ENCODE data around the gene ELOVL7. TPM values are rescaled to one million over a fixed set of nuclear protein-coding genes. Genes with fewer than 3 reads are reported as not detected.

ELOVL7 gene
- total RNA-seq, 1 experiment from 2014 or later, result 1.2 TPM

DNA sequence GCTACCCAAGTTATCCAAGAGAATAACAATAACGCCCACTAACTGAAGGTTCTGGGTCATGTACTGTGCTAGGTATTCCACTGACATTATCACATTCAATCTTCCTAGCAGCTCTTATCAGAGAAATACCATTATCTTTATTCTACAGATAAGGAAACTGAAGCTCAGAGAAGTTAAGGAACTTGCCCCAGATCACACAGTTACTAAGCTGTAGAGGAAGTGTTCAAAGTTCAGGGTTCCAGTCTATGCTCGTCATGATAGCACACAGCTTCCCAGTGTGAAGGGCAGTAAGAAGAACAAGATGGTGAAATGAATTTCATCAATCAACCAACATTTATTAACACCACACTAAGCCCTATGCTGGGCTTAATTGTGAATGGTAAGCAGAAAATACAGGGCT lies 29.6 kb downstream of the ELOVL7 start:
- DNase-seq (no peak), ATAC-seq (no peak)
- Histone ChIP-seq H3K36me3 (ENCODE audit: low read depth, low read length) (no peaks in the 10 kb centered on the region), H3K27me3 (ENCODE audit: low read length) (no peaks in the 10 kb centered on the region), H3K9me3 (ENCODE audit: low read length) (no peaks in the 10 kb centered on the region), H2AFZ (ENCODE audit: low read length) (no peak overlapping the region), H3K4me2 (ENCODE audit: low read length) (no peak overlapping the region), H3K9ac (ENCODE audit: low read length) (no peak overlapping the region), H3K9me2 (replicated peaks; ENCODE audit: low read length) (no peaks in the 10 kb centered on the region), H3K79me2 (ENCODE audit: low read length) (no peaks in the 10 kb centered on the region), H4K20me1 (ENCODE audit: low read length) (no peaks in the 10 kb centered on the region), H3K4me3 (ENCODE audit: low read length) (no peak overlapping the region), H3K4me1 (ENCODE audit: insufficient read depth, low read length) (peaks cover 18% of the 10 kb centered on the region), H3F3A (ENCODE audit: low read length, unreplicated experiment) (no peaks in the 10 kb centered on the region), H3K27ac (ENCODE audit: low read length) (no peak overlapping the region)
- TF ChIP-seq EZH2phosphoT487 (IDR thresholded peaks at IDR 0.05; ENCODE audit: borderline replicate concordance, low read length) (no peak), EZH2 (IDR thresholded peaks at IDR 0.05; ENCODE audit: low read length, unreplicated experiment) (no peak)
- TF ChIP-seq, protein P1, sequence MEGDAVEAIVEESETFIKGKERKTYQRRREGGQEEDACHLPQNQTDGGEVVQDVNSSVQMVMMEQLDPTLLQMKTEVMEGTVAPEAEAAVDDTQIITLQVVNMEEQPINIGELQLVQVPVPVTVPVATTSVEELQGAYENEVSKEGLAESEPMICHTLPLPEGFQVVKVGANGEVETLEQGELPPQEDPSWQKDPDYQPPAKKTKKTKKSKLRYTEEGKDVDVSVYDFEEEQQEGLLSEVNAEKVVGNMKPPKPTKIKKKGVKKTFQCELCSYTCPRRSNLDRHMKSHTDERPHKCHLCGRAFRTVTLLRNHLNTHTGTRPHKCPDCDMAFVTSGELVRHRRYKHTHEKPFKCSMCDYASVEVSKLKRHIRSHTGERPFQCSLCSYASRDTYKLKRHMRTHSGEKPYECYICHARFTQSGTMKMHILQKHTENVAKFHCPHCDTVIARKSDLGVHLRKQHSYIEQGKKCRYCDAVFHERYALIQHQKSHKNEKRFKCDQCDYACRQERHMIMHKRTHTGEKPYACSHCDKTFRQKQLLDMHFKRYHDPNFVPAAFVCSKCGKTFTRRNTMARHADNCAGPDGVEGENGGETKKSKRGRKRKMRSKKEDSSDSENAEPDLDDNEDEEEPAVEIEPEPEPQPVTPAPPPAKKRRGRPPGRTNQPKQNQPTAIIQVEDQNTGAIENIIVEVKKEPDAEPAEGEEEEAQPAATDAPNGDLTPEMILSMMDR (conservative IDR thresholded peaks at IDR 0.05; ENCODE audit: low read depth, low read length), result no peak
- CTCF ChIA-PET, result no interaction called here
- intact Hi-C loops (cut with micrococcal nuclease), result no loop called here
- POLR2A ChIA-PET (ENCODE audit: unreplicated experiment), result no interaction called here
- BruUV-seq (replicated peaks), result no TSS peak

GRCh38 chr5:60812426-60812825 lies 31.6 kb downstream of the ELOVL7 start:
- Histone ChIP-seq H3K9me3 (ENCODE audit: low read length) (no peaks in the 10 kb centered on the region), H3K27me3 (ENCODE audit: low read length) (no peaks in the 10 kb centered on the region), H4K20me1 (ENCODE audit: low read length) (no peaks in the 10 kb centered on the region), H3K27ac (ENCODE audit: low read length) (no peak overlapping the region), H3K4me2 (ENCODE audit: low read length) (no peak overlapping the region), H3K4me1 (ENCODE audit: insufficient read depth, low read length) (peaks cover 22% of the 10 kb centered on the region), H3K9ac (ENCODE audit: low read length) (no peak overlapping the region), H3K36me3 (ENCODE audit: low read depth, low read length) (no peaks in the 10 kb centered on the region), H3K79me2 (ENCODE audit: low read length) (no peaks in the 10 kb centered on the region), H3F3A (ENCODE audit: low read length, unreplicated experiment) (no peaks in the 10 kb centered on the region), H2AFZ (ENCODE audit: low read length) (no peak overlapping the region), H3K4me3 (ENCODE audit: low read length) (no peak overlapping the region), H3K9me2 (replicated peaks; ENCODE audit: low read length) (no peaks in the 10 kb centered on the region)
- TF ChIP-seq EZH2 (IDR thresholded peaks at IDR 0.05; ENCODE audit: low read length, unreplicated experiment), result no peak
- TF ChIP-seq, protein P1 (conservative IDR thresholded peaks at IDR 0.05; ENCODE audit: low read depth, low read length), result no peak
- no peak for TF ChIP-seq EZH2phosphoT487 (IDR thresholded peaks at IDR 0.05; ENCODE audit: borderline replicate concordance, low read length)
- ATAC-seq, result no peak
- intact Hi-C loops (cut with micrococcal nuclease), result no loop called here
- peak; percentile 22 for DNase-seq
- ChIA-PET CTCF (no interaction called here), POLR2A (ENCODE audit: unreplicated experiment) (no interaction called here)
- no TSS peak for BruUV-seq (replicated peaks)

- no peaks in the 10 kb centered on the region for H4K20me1 ChIP-seq (ENCODE audit: low read length)
- H3K9me3 ChIP-seq (ENCODE audit: low read length), result no peaks in the 10 kb centered on the region
- H3K79me2 ChIP-seq (ENCODE audit: low read length), result no peaks in the 10 kb centered on the region
- TF ChIP-seq, protein P1 (conservative IDR thresholded peaks at IDR 0.05; ENCODE audit: low read depth, low read length), result no peak
- TF ChIP-seq EZH2 (IDR thresholded peaks at IDR 0.05; ENCODE audit: low read length, unreplicated experiment) (no peak), EZH2phosphoT487 (IDR thresholded peaks at IDR 0.05; ENCODE audit: borderline replicate concordance, low read length) (no peak)
- H2AFZ ChIP-seq (ENCODE audit: low read length), result no peak overlapping the region
- H3K4me2 ChIP-seq (ENCODE audit: low read length), result peak overlapping the region; percentile 49
- DNase-seq (no peak), ATAC-seq (0 out of 2 replicates have a peak, but pooled peaks have one; percentile 28)
- BruUV-seq (replicated peaks), result no TSS peak
- H3K9me2 ChIP-seq (replicated peaks; ENCODE audit: low read length), result no peaks in the 10 kb centered on the region
- CTCF ChIA-PET, result no interaction called here
- no peaks in the 10 kb centered on the region for H3K27me3 ChIP-seq (ENCODE audit: low read length)
- H3K4me1 ChIP-seq (ENCODE audit: insufficient read depth, low read length), result peaks cover 22% of the 10 kb centered on the region
- POLR2A ChIA-PET (ENCODE audit: unreplicated experiment), result no interaction called here
- H3K9ac ChIP-seq (ENCODE audit: low read length), result no peak overlapping the region
- no peaks in the 10 kb centered on the region for H3K36me3 ChIP-seq (ENCODE audit: low read depth, low read length)
- no peak overlapping the region for H3K27ac ChIP-seq (ENCODE audit: low read length)
- H3F3A ChIP-seq (ENCODE audit: low read length, unreplicated experiment), result no peaks in the 10 kb centered on the region
- H3K4me3 ChIP-seq (ENCODE audit: low read length), result 0 out of 2 replicates have a peak overlapping the region, but pooled peaks have one; percentile 22
- intact Hi-C loops (cut with micrococcal nuclease), result no loop called here
These were observed 33.0 kb downstream of the ELOVL7 start for GRCh38 chr5:60811105-60811504.

Measured in PC-3 (cell line).